Type B pancreatic cell (in vitro differentiated cells): Measurements from ENCODE around the gene CYLD. TPM values are rescaled to one million over a fixed set of nuclear protein-coding genes. Genes with fewer than 3 reads are reported as not detected.

Source experiments
- DNase-seq: peaks from one replicate; pipeline ENCODE4 v3.0.0; 2021; ENCODE audit warnings: mixed read lengths; ENCODE audit not compliant: unreplicated experiment; ENCODE audit errors: extremely low spot score
- H3K27ac Mint-ChIP-seq: 2 replicates; pipeline ENCODE4 v1.8.0; 2021; ENCODE audit warnings: mild to moderate bottlenecking, mixed read lengths
- H3K27me3 Mint-ChIP-seq: 2 replicates; pipeline ENCODE4 v1.8.0; 2021; ENCODE audit warnings: mixed read lengths
- H3K36me3 Mint-ChIP-seq: 2 replicates; pipeline ENCODE4 v1.8.0; 2021; ENCODE audit warnings: mixed read lengths
- H3K4me1 Mint-ChIP-seq: one replicate; pipeline ENCODE4 v1.8.0; 2021; ENCODE audit warnings: mixed read lengths; ENCODE audit not compliant: unreplicated experiment
- H3K4me3 Mint-ChIP-seq: 2 replicates; pipeline ENCODE4 v1.8.0; 2021; ENCODE audit warnings: mild to moderate bottlenecking, mixed read lengths
- H3K9me3 Mint-ChIP-seq: 2 replicates; pipeline ENCODE4 v1.8.0; 2021; ENCODE audit warnings: mixed read lengths
- total RNA-seq: library from RNA; stranded (reverse); gene quantifications from 2 replicates; pipeline ENCODE4 v1.2.1, GENCODE V29; 2021; ENCODE audit warnings: low replicate concordance
- TF ChIP-seq, protein P1 (sequence below): fragments of 200-600 bp; sonication (generic); conservative IDR thresholded peaks from 2 replicates; pipeline ENCODE4 v1.5.0; 2021; ENCODE audit warnings: antibody characterized with exemption, mild to moderate bottlenecking

CYLD gene
- total RNA-seq, 1 donor from 2014 or later, result 24.9 TPM

DNA sequence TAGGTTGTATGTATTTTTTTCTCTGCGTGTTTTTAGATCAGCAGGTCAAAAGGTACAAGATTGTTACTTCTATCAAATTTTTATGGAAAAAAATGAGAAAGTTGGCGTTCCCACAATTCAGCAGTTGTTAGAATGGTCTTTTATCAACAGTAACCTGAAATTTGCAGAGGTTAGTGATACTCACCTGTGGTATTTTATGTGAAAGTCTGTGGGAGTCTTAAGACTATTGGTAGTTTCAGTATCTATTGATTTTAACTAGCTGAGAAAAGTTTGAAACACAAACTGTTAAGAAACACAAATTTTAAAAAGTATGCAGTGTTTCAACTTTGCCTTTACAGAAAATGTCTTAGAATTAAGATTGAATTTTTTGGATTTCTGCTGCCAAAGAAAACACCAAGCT is 49.6 kb downstream of the CYLD start:
- H3K36me3 Mint-ChIP-seq, result peaks cover 26% of the 10 kb centered on the region
- TF ChIP-seq, protein P1, sequence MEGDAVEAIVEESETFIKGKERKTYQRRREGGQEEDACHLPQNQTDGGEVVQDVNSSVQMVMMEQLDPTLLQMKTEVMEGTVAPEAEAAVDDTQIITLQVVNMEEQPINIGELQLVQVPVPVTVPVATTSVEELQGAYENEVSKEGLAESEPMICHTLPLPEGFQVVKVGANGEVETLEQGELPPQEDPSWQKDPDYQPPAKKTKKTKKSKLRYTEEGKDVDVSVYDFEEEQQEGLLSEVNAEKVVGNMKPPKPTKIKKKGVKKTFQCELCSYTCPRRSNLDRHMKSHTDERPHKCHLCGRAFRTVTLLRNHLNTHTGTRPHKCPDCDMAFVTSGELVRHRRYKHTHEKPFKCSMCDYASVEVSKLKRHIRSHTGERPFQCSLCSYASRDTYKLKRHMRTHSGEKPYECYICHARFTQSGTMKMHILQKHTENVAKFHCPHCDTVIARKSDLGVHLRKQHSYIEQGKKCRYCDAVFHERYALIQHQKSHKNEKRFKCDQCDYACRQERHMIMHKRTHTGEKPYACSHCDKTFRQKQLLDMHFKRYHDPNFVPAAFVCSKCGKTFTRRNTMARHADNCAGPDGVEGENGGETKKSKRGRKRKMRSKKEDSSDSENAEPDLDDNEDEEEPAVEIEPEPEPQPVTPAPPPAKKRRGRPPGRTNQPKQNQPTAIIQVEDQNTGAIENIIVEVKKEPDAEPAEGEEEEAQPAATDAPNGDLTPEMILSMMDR, result no peak
- H3K27ac Mint-ChIP-seq, result no peak overlapping the region
- no peaks in the 10 kb centered on the region for H3K9me3 Mint-ChIP-seq
- H3K4me1 Mint-ChIP-seq, result peaks cover 6% of the 10 kb centered on the region
- DNase-seq, result no peak
- H3K4me3 Mint-ChIP-seq, result no peak overlapping the region
- H3K27me3 Mint-ChIP-seq, result no peaks in the 10 kb centered on the region

DNA sequence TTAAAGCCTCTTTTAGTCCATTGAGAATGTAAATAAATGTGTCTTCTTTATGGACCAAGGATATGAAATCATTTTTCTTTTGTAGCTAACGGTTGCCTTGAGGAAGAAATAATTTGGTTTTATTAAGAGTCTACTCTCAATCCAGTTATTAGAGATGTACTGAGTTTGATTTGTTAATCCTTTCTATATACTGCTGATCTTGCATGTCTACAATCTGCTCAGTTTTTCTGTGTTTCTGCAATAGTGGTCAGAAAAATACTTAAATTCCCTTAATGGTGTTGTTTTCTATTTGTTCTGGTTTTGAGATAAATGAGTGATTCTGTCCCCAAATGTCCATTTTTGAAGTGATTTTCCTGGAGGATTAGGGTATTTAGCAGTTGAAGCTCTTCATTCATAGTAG is 54.9 kb downstream of the CYLD start:
- no peak for DNase-seq
- Mint-ChIP-seq H3K36me3 (peaks cover 22% of the 10 kb centered on the region), H3K27me3 (no peaks in the 10 kb centered on the region), H3K9me3 (no peaks in the 10 kb centered on the region), H3K4me1 (peaks cover 6% of the 10 kb centered on the region), H3K27ac (no peak overlapping the region), H3K4me3 (no peak overlapping the region)
- TF ChIP-seq, protein P1, result no peak

DNA sequence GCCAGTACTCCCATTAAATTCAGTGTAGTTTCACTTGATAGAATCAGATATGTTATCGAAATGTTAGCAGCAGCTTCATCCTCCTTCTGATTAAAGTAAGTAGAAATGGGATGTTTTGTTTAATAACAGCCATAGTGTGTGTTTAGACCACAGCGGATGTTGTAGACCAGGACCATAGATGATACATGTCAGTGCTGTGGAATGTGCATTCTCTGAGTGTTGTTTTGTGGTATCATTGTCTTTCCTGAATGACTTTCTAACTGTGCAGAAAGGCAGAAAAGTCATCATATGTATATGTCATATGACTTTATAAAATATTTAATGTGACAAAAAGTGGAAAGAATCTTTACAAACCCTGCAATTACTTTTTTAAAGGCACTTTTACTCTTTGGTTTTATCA is 55.6 kb downstream of the CYLD start:
- DNase-seq, result no peak
- Mint-ChIP-seq H3K36me3 (peaks cover 22% of the 10 kb centered on the region), H3K9me3 (no peaks in the 10 kb centered on the region), H3K4me3 (no peak overlapping the region), H3K27ac (no peak overlapping the region), H3K4me1 (peaks cover 6% of the 10 kb centered on the region), H3K27me3 (no peaks in the 10 kb centered on the region)
- TF ChIP-seq, protein P1, result no peak

DNA sequence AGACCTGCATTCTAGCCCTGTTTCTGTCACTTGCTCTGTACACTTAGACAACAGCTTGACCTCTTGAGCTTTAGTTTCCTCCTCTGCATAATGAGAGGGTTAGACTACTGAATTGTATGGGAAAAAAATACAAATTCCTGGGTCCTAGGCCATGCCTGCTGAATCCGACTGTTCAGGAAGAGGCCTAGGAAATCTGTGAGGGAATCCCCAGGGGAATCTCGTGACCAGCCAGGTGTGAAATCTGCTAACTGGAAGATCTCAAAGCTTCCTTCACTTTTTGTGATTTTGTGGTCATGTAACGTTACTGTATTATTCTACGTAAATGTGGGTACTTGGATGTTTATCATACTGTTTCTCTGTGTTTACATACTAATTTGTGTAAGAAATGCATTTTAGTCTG is 58.2 kb downstream of the CYLD start:
- Mint-ChIP-seq H3K4me1 (peaks cover 12% of the 10 kb centered on the region), H3K9me3 (no peaks in the 10 kb centered on the region), H3K27ac (no peak overlapping the region), H3K27me3 (no peaks in the 10 kb centered on the region), H3K4me3 (no peak overlapping the region), H3K36me3 (peaks cover 15% of the 10 kb centered on the region)
- TF ChIP-seq, protein P1, result no peak
- no peak for DNase-seq

DNA sequence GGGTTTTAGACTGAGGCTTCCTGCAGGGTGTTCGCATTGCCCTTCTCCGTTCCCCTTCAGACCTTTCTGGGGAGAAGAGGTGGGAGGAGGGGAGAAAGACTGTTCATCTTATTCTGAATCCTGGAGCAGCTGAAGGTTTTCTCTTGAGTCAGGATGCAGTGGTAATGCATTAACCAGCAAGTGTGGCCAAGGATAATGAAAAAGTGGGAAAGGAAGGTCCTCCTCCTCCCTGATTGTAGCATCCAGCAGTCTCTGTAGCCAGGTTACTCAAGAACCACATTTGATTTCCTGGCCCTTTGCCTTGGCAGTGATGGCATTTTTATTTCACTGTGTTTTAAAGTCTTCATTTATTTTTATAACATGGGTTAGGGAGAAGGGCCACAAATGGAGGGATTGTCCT is 59.1 kb downstream of the CYLD start:
- Mint-ChIP-seq H3K27ac (no peak overlapping the region), H3K9me3 (no peaks in the 10 kb centered on the region), H3K36me3 (peaks cover 8% of the 10 kb centered on the region), H3K27me3 (no peaks in the 10 kb centered on the region), H3K4me3 (no peak overlapping the region), H3K4me1 (peaks cover 17% of the 10 kb centered on the region)
- TF ChIP-seq, protein P1, result no peak
- no peak for DNase-seq

DNA sequence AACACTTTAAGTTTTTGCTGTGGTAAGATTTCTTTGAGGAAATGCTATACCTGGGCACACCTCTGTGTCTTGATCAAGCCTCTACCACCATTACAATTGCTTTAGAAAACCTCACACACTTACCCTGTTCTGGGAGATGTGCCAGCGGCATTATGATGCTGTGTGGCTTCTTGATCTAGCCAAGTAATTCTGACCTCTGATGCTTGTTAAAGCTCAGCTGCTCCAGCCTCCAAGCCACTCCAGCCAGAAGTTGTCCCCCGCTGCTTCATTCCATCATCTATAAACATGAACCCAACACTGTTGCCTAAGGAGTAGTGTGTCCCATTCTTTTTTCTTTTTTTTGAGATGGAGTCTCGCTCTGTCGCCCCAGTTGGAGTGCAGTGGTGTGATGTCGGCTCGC is 60.1 kb downstream of the CYLD start:
- no peak for DNase-seq
- Mint-ChIP-seq H3K9me3 (no peaks in the 10 kb centered on the region), H3K27me3 (no peaks in the 10 kb centered on the region), H3K27ac (no peak overlapping the region), H3K36me3 (peaks cover 6% of the 10 kb centered on the region), H3K4me3 (no peak overlapping the region), H3K4me1 (peaks cover 21% of the 10 kb centered on the region)
- TF ChIP-seq, protein P1, result no peak
